ENCODE measurements around the gene NCAPD2. TPM values are rescaled to one million over a fixed set of nuclear protein-coding genes. Genes with fewer than 3 reads are reported as not detected.
"Not testable (repeated sequence)": the region's sequence is repeated elsewhere in the genome, so short reads cannot be mapped to it uniquely, and the experiment has no call there.

NCAPD2 gene
- total and polyA plus RNA-seq, 7 donors, result 3.9 to 13.4 (median 10.1) TPM

GRCh38 chr12:6552140-6552551, 58.2 kb downstream of the NCAPD2 start:
- peak; percentile 82 to 90 for DNase-seq
- H3K4me1 ChIP-seq, result peaks cover 49% of the 10 kb centered on the region
- WGBS, 3 donors, result 3 to 14% (median 7%) methylated on average over 4 of the region's 4 CpGs
- TF ChIP-seq CTCF (IDR thresholded peaks at IDR 0.05), result no peak
- no peaks in the 10 kb centered on the region for H3K9me3 ChIP-seq
- intact Hi-C loops (cut with DNase I), result no loop called here
- no peaks in the 10 kb centered on the region for H3K27me3 ChIP-seq (ENCODE audit: insufficient read depth in 3 of 3, low read length in 2 of 3)
- ATAC-seq, result peak; percentile 66 to 74 (median 68)
- H3K27ac ChIP-seq, result peak overlapping the region; percentile 100
- peaks cover 4 to 41% of the 10 kb centered on the region in 2 donors for H3K36me3 ChIP-seq (ENCODE audit: insufficient read depth in 1 of 2, low read depth in 1 of 2)
- peak overlapping the region; percentile 95 for H3K4me3 ChIP-seq

GRCh38 chr12:6553051-6553868, 59.4 kb downstream of the NCAPD2 start:
- Histone ChIP-seq H3K4me1 (peaks cover 49% of the 10 kb centered on the region), H3K27ac (peak overlapping the region; percentile 100), H3K27me3 (ENCODE audit: insufficient read depth in 3 of 3, low read length in 2 of 3) (no peaks in the 10 kb centered on the region), H3K4me3 (peak overlapping the region; percentile 95), H3K36me3 (ENCODE audit: insufficient read depth in 1 of 2, low read depth in 1 of 2) (peaks cover 5 to 41% of the 10 kb centered on the region in 2 donors), H3K9me3 (no peaks in the 10 kb centered on the region)
- no peak for TF ChIP-seq CTCF (IDR thresholded peaks at IDR 0.05)
- ATAC-seq, result peak; percentile 62 to 72 (median 70)
- WGBS, 3 donors, result 8 to 15% (median 9%) methylated on average over 15 of the region's 15 CpGs
- DNase-seq, result peak; percentile 78 to 86
- intact Hi-C loops (cut with DNase I), result no loop called here

GRCh38 chr12:6554168-6555017, 60.5 kb downstream of the NCAPD2 start:
- DNase-seq (peak; percentile 84 to 89), ATAC-seq (peak; percentile 41 to 59 (median 50))
- Histone ChIP-seq H3K27me3 (ENCODE audit: insufficient read depth in 3 of 3, low read length in 2 of 3) (no peaks in the 10 kb centered on the region), H3K27ac (peak overlapping the region; percentile 100), H3K4me3 (peak overlapping the region; percentile 95), H3K4me1 (peaks cover 49% of the 10 kb centered on the region), H3K36me3 (ENCODE audit: insufficient read depth in 1 of 2, low read depth in 1 of 2) (peaks cover 5 to 41% of the 10 kb centered on the region in 2 donors), H3K9me3 (no peaks in the 10 kb centered on the region)
- intact Hi-C loops (cut with DNase I), result no loop called here
- WGBS, 3 donors, result 5 to 7% (median 6%) methylated on average over 22 of the region's 22 CpGs
- TF ChIP-seq CTCF (IDR thresholded peaks at IDR 0.05), result peak; percentile 57

GRCh38 chr12:6555018-6555691, 61.3 kb downstream of the NCAPD2 start:
- no peak for ATAC-seq
- Histone ChIP-seq H3K27ac (peak overlapping the region; percentile 100), H3K36me3 (ENCODE audit: insufficient read depth in 1 of 2, low read depth in 1 of 2) (peaks cover 5 to 41% of the 10 kb centered on the region in 2 donors), H3K9me3 (no peaks in the 10 kb centered on the region), H3K4me1 (peaks cover 46% of the 10 kb centered on the region), H3K4me3 (peak overlapping the region; percentile 95), H3K27me3 (ENCODE audit: insufficient read depth in 3 of 3, low read length in 2 of 3) (no peaks in the 10 kb centered on the region)
- intact Hi-C loops (cut with DNase I), result no loop called here
- no peak for DNase-seq
- WGBS, 3 donors, result 1 to 5% (median 1%) methylated on average over 33 to 61 of the region's 61 CpGs
- TF ChIP-seq CTCF (IDR thresholded peaks at IDR 0.05), result no peak

- H3K4me3 ChIP-seq, result peak overlapping the region; percentile 95
- H3K4me1 ChIP-seq, result peaks cover 35% of the 10 kb centered on the region
- ATAC-seq; intact Hi-C loops (cut with DNase I); DNase-seq; H3K9me3 ChIP-seq; H3K27me3 ChIP-seq (ENCODE audit: insufficient read depth in 3 of 3, low read length in 2 of 3): not testable (repeated sequence)
- H3K36me3 ChIP-seq (ENCODE audit: insufficient read depth in 1 of 2, low read depth in 1 of 2), result peaks cover 7 to 52% of the 10 kb centered on the region in 2 donors
- WGBS, 3 donors, result 72 to 82% (median 80%) methylated on average over 7 of the region's 7 CpGs
- peak overlapping the region; percentile 100 for H3K27ac ChIP-seq
These were observed 62.6 kb downstream of the NCAPD2 start for GRCh38 chr12:6556496-6556817.

Data from psoas muscle (tissue), 8 donors.